SK-N-SH treated with all-trans-retinoic acid at 6 μM for 48 hours (cell line): ENCODE data around the gene GNA14.

Experiments
- ATAC-seq: fragments of 200-7000 bp; cut with Tn5 transposase; 3 replicates; pipeline ENCODE4 v1.9.1; 2020; ENCODE audit warnings: mild to moderate bottlenecking, moderate library complexity
- ARNTL ChIP-seq: fragments of 450-650 bp; formaldehyde crosslinking; IDR thresholded peaks from 2 replicates; pipeline ENCODE4 v1.5.0; 2020; ENCODE audit warnings: low read depth, mild to moderate bottlenecking, moderate library complexity, borderline replicate concordance
- BACH2 ChIP-seq: fragments of 250-450 bp; sonication (Bioruptor Pico); IDR thresholded peaks from 2 replicates; pipeline ENCODE4 v1.9.0; 2021; ENCODE audit warnings: mild to moderate bottlenecking, borderline replicate concordance
- CREB5 ChIP-seq: fragments of 250-450 bp; sonication (Bioruptor Pico); IDR thresholded peaks from 2 replicates; pipeline ENCODE4 v1.5.1; 2020; ENCODE audit warnings: low read depth, mild to moderate bottlenecking, moderate library complexity
- CSRNP3 ChIP-seq: fragments of 250-450 bp; sonication (Bioruptor Pico); IDR thresholded peaks from 2 replicates; pipeline ENCODE4 v1.5.1; 2021; ENCODE audit warnings: mild to moderate bottlenecking, moderate library complexity
- ESRRG ChIP-seq: fragments of 250-450 bp; sonication (Bioruptor Pico); IDR thresholded peaks from 2 replicates; pipeline ENCODE4 v1.6.1; 2021; ENCODE audit warnings: mild to moderate bottlenecking
- GLIS3 ChIP-seq: fragments of 250-450 bp; sonication (Bioruptor Pico); IDR thresholded peaks from 2 replicates; pipeline ENCODE4 v1.5.0; 2020; ENCODE audit warnings: mild to moderate bottlenecking, moderate library complexity
- PATZ1 ChIP-seq: fragments of 250-450 bp; sonication (Bioruptor Pico); IDR thresholded peaks from 2 replicates; pipeline ENCODE4 v1.8.0; 2020; ENCODE audit warnings: mild to moderate bottlenecking, moderate library complexity, borderline replicate concordance
- POU6F1 ChIP-seq: fragments of 250-450 bp; sonication (Bioruptor Pico); IDR thresholded peaks from 2 replicates; pipeline ENCODE4 v1.8.0; 2021; ENCODE audit warnings: low read depth, mild to moderate bottlenecking, moderate library complexity, borderline replicate concordance
- PPARA ChIP-seq: fragments of 250-450 bp; sonication (Bioruptor Pico); IDR thresholded peaks from 2 replicates; pipeline ENCODE4 v1.5.0; 2020; ENCODE audit warnings: mild to moderate bottlenecking, borderline replicate concordance
- RARB ChIP-seq: fragments of 250-450 bp; sonication (Bioruptor Pico); IDR thresholded peaks from 2 replicates; pipeline ENCODE4 v1.8.0; 2021; ENCODE audit warnings: mild to moderate bottlenecking, moderate library complexity
- SNAI2 ChIP-seq: fragments of 250-450 bp; sonication (Bioruptor Pico); IDR thresholded peaks from 2 replicates; pipeline ENCODE4 v1.5.0; 2020; ENCODE audit warnings: mild to moderate bottlenecking, moderate library complexity
- TCF4 ChIP-seq: fragments of 250-450 bp; sonication (Bioruptor Pico); IDR thresholded peaks from 2 replicates; pipeline ENCODE4 v1.8.0; 2021; ENCODE audit warnings: mild to moderate bottlenecking, moderate library complexity, borderline replicate concordance
- TOX ChIP-seq: fragments of 250-450 bp; sonication (Bioruptor Pico); IDR thresholded peaks from 2 replicates; pipeline ENCODE4 v1.8.0; 2021; ENCODE audit warnings: mild to moderate bottlenecking, moderate library complexity, borderline replicate concordance
- TSHZ2 ChIP-seq: fragments of 250-450 bp; sonication (Bioruptor Pico); IDR thresholded peaks from 2 replicates; pipeline ENCODE4 v1.5.0; 2020; ENCODE audit warnings: mild to moderate bottlenecking, moderate library complexity
- ZC3H10 ChIP-seq: fragments of 250-450 bp; sonication (Bioruptor Pico); IDR thresholded peaks from 2 replicates; pipeline ENCODE4 v1.5.1; 2021; ENCODE audit warnings: mild to moderate bottlenecking, moderate library complexity
- ZFP30 ChIP-seq: fragments of 450-650 bp; formaldehyde crosslinking; IDR thresholded peaks from 2 replicates; pipeline ENCODE4 v1.5.0; 2022; ENCODE audit warnings: mild to moderate bottlenecking, moderate library complexity
- ZNF565 ChIP-seq: fragments of 450-650 bp; formaldehyde crosslinking; conservative IDR thresholded peaks from 2 replicates; pipeline ENCODE4 v1.5.0; 2020; ENCODE audit warnings: low read depth, mild to moderate bottlenecking, moderate library complexity
- ZNF70 ChIP-seq: fragments of 450-650 bp; formaldehyde crosslinking; IDR thresholded peaks from 2 replicates; pipeline ENCODE4 v1.5.0; 2020; ENCODE audit warnings: mild to moderate bottlenecking, moderate library complexity
- ZNF8 ChIP-seq: fragments of 450-650 bp; formaldehyde crosslinking; IDR thresholded peaks from 2 replicates; pipeline ENCODE4 v1.5.0; 2020; ENCODE audit warnings: mild to moderate bottlenecking, moderate library complexity

The GNA14 gene

GRCh38 chr9:77507212-77507961 is 140.7 kb downstream of the GNA14 start:
- TF ChIP-seq TSHZ2: no peak
- TF ChIP-seq SNAI2 (CRISPR knock-in tag): no peak
- no peak for TF ChIP-seq ARNTL (CRISPR knock-in tag)
- no peak for TF ChIP-seq GLIS3 (CRISPR knock-in tag)
- no peak for TF ChIP-seq ZNF8 (CRISPR knock-in tag)
- no peak for TF ChIP-seq ZNF70 (CRISPR knock-in tag)
- no peak for TF ChIP-seq ESRRG (CRISPR knock-in tag)
- no peak for TF ChIP-seq RARB (CRISPR knock-in tag)
- ATAC-seq: no peak

- peak; percentile 61 for ATAC-seq
- no peak for TF ChIP-seq ARNTL (CRISPR knock-in tag)
- no peak for TF ChIP-seq BACH2 (CRISPR knock-in tag)
- no peak for TF ChIP-seq ZNF565 (CRISPR knock-in tag)
- no peak for TF ChIP-seq RARB (CRISPR knock-in tag)
- TF ChIP-seq ZC3H10 (CRISPR knock-in tag): no peak
- no peak for TF ChIP-seq ESRRG (CRISPR knock-in tag)
- TF ChIP-seq ZNF8 (CRISPR knock-in tag): no peak
- no peak for TF ChIP-seq TOX (CRISPR knock-in tag)
- no peak for TF ChIP-seq CREB5 (CRISPR knock-in tag)
- no peak for TF ChIP-seq CSRNP3
- TF ChIP-seq PATZ1 (CRISPR knock-in tag): no peak
- no peak for TF ChIP-seq TCF4
- no peak for TF ChIP-seq ZFP30 (CRISPR knock-in tag)
- TF ChIP-seq TSHZ2: no peak
- no peak for TF ChIP-seq SNAI2 (CRISPR knock-in tag)
- no peak for TF ChIP-seq PPARA (CRISPR knock-in tag)
- no peak for TF ChIP-seq POU6F1 (CRISPR knock-in tag)
These were observed 142.9 kb downstream of the GNA14 start for GRCh38 chr9:77505232-77505631.
